Measurements from ENCODE around the gene ECHS1.

- TF ChIP-seq CTCF (IDR thresholded peaks at IDR 0.05; ENCODE audit: low read depth, low read length) = no peak
- TF ChIP-seq MAX (IDR thresholded peaks at IDR 0.05; ENCODE audit: low read depth, low read length) = no peak
- TF ChIP-seq MYC (IDR thresholded peaks at IDR 0.05; ENCODE audit: low read depth, low read length) = no peak
Observed at GRCh38 chr10:133411523-133412380, 38.6 kb upstream of the ECHS1 start.
